HepG2 (cell line): ENCODE results near the gene SLCO6A1. TPM values are rescaled to one million over a fixed set of nuclear protein-coding genes. Genes with fewer than 3 reads are reported as not detected.

Source experiments
- ATAC-seq: fragments of 200-7000 bp; cut with Tn5 transposase; 3 replicates; pipeline ENCODE4 v1.9.1; 2020; ENCODE audit warnings: mild to moderate bottlenecking, moderate library complexity
- BruUV-seq: library from RNA; stranded (reverse); fragments of 400-500 nt; replicated peaks from 2 replicates; lab custom pipeline; 2021; lab: Mats Ljungman, UMichigan
- CTCF ChIA-PET: fragments of 300-600 bp; formaldehyde crosslinking; extraction: SDS; loops from one replicate; lab custom pipeline; 2021; ENCODE audit warnings: low total read pairs, inconsistent platforms, low intra/inter-chr PET ratio; lab: Yijun Ruan, JAX
- POLR2A ChIA-PET: fragments of 350-600 bp; sonication (Branson Sonifier 250); formaldehyde crosslinking; loops from one replicate; lab custom pipeline; 2020; ENCODE audit warnings: antibody characterized with exemption, inconsistent platforms; lab: Yijun Ruan, JAX
- DNase-seq: peaks from one replicate; pipeline ENCODE4 v3.0.0-alpha.2; 2015; ENCODE audit warnings: low spot score
- FAIRE-seq: peaks from 3 replicates; lab custom pipeline; 2011; peaks lifted over from hg19 to GRCh38; lab: Jason Lieb, UNC
- H2AFZ ChIP-seq: one replicate; pipeline ENCODE4 v1.6.1; 2011; ENCODE audit warnings: low read length, inconsistent platforms
- H3K27ac ChIP-seq: fragments of 300-600 bp; 3 replicates; pipeline ENCODE4 v1.8.0; 2011; ENCODE audit warnings: mixed run types, mild to moderate bottlenecking, mixed read lengths, low read length, inconsistent platforms; ENCODE audit not compliant: insufficient read depth; ENCODE audit errors: extremely low read length
- H3K27me3 ChIP-seq, 2 experiments: fragments of 200-600 bp in 1 of 2; 2 replicates in 1 of 2; 3 replicates in 1 of 2; pipeline versions ENCODE4 v1.6.0 to v1.8.0; 2011; ENCODE audit warnings: low read length in 2 of 2, mild to moderate bottlenecking in 2 of 2, moderate library complexity in 2 of 2, inconsistent platforms in 1 of 2; ENCODE audit not compliant: insufficient read depth in 2 of 2, control insufficient read depth in 1 of 2
- H3K36me3 ChIP-seq, 2 experiments: fragments of 200-600 bp in 1 of 2; replicated peaks in 1 of 2; 2 replicates in 1 of 2; 3 replicates in 1 of 2; pipeline versions ENCODE4 v1.5.1 to v1.8.0; 2011; ENCODE audit warnings: low read length in 2 of 2, inconsistent platforms in 1 of 2; ENCODE audit not compliant: insufficient read depth in 2 of 2, control insufficient read depth in 1 of 2
- H3K4me1 ChIP-seq: 2 replicates; pipeline ENCODE4 v1.5.1; 2012; ENCODE audit warnings: low read length, inconsistent platforms; ENCODE audit not compliant: insufficient read depth
- H3K4me2 ChIP-seq: 2 replicates; pipeline ENCODE4 v1.6.0; 2011; ENCODE audit warnings: low read depth, low read length, inconsistent platforms
- H3K4me3 ChIP-seq, 3 experiments: fragments of 200-600 bp in 1 of 3; sonication (generic), shearing (Covaris generic) in 1 of 3; replicated peaks in 1 of 3; 2 replicates each; pipeline ENCODE4 v1.5.1; 2011 to 2016; ENCODE audit warnings: low read length in 3 of 3, inconsistent platforms in 2 of 3, low read depth in 2 of 3, mild to moderate bottlenecking in 2 of 3, control low read depth in 1 of 3, mixed read lengths in 1 of 3; ENCODE audit not compliant: insufficient read depth in 1 of 3
- H3K79me2 ChIP-seq: one replicate; pipeline ENCODE4 v1.6.1; 2011; ENCODE audit warnings: low read length, inconsistent platforms; ENCODE audit not compliant: insufficient read depth
- H3K9ac ChIP-seq: 2 replicates; pipeline ENCODE4 v1.6.0; 2011; ENCODE audit warnings: mild to moderate bottlenecking, low read depth, low read length, inconsistent platforms; ENCODE audit not compliant: insufficient read depth
- H3K9me3 ChIP-seq: 2 replicates; pipeline ENCODE4 v1.5.1; 2012; ENCODE audit warnings: mild to moderate bottlenecking, low read length
- H4K20me1 ChIP-seq: 2 replicates; pipeline ENCODE4 v1.6.0; 2011; ENCODE audit warnings: inconsistent platforms, mild to moderate bottlenecking, low read length, moderate library complexity; ENCODE audit not compliant: insufficient read depth
- AGO1 ChIP-seq: fragments of 200-400 bp; formaldehyde crosslinking; IDR thresholded peaks from 2 replicates; pipeline ENCODE4 v1.6.1; 2017; ENCODE audit warnings: mild to moderate bottlenecking, low read depth, low read length, moderate library complexity; ENCODE audit not compliant: poor library complexity, severe bottlenecking
- CCDC6 ChIP-seq: sonication (generic); formaldehyde crosslinking; IDR thresholded peaks from 2 replicates; pipeline ENCODE4 v1.8.1; 2022; ENCODE audit warnings: mild to moderate bottlenecking, missing genetic modification reagents, moderate library complexity
- GTF2F1 ChIP-seq: fragments of 150-350 bp; IDR thresholded peaks from 2 replicates; pipeline ENCODE4 v1.6.1; 2014; ENCODE audit warnings: low read length
- HNF4A ChIP-seq: sonication (generic); formaldehyde crosslinking; IDR thresholded peaks from 2 replicates; pipeline ENCODE4 v1.4.0; 2020; ENCODE audit warnings: missing genetic modification reagents
- IKZF1 ChIP-seq: fragments of 450-650 bp; IDR thresholded peaks from 2 replicates; pipeline ENCODE4 v1.7.1; 2016
- MAFF ChIP-seq: IDR thresholded peaks from 2 replicates; pipeline ENCODE4 v1.6.1; 2011; ENCODE audit warnings: low read depth, low read length, improper control_type of control experiment
- MED8 ChIP-seq: sonication (generic); formaldehyde crosslinking; IDR thresholded peaks from 2 replicates; pipeline ENCODE4 v1.8.1; 2023; ENCODE audit warnings: mild to moderate bottlenecking, missing genetic modification reagents; ENCODE audit not compliant: insufficient replicate concordance
- MZF1 ChIP-seq: sonication (generic); formaldehyde crosslinking; IDR thresholded peaks from 2 replicates; pipeline ENCODE4 v1.8.1; 2023; ENCODE audit warnings: mild to moderate bottlenecking, missing genetic modification reagents, borderline replicate concordance
- RXRA ChIP-seq: sonication (generic); formaldehyde crosslinking; IDR thresholded peaks from 2 replicates; pipeline ENCODE4 v1.5.1; 2020; ENCODE audit warnings: missing genetic modification reagents
- SALL1 ChIP-seq: sonication (generic); formaldehyde crosslinking; IDR thresholded peaks from 2 replicates; pipeline ENCODE4 v1.8.0; 2022; ENCODE audit warnings: mild to moderate bottlenecking, missing genetic modification reagents
- STAG1 ChIP-seq: sonication (generic); formaldehyde crosslinking; IDR thresholded peaks from 2 replicates; pipeline ENCODE4 v1.4.0; 2020; ENCODE audit warnings: missing genetic modification reagents
- XRCC5 ChIP-seq: fragments of 200-400 bp; formaldehyde crosslinking; optimal IDR thresholded peaks from 2 replicates; pipeline ENCODE3; 2017; ENCODE audit warnings: mild to moderate bottlenecking, low read length
- ZMYM4 ChIP-seq: sonication (generic); formaldehyde crosslinking; IDR thresholded peaks from 2 replicates; pipeline ENCODE4 v1.8.1; 2023; ENCODE audit warnings: mild to moderate bottlenecking, missing genetic modification reagents
- ZNF264 ChIP-seq: sonication (generic); formaldehyde crosslinking; IDR thresholded peaks from 2 replicates; pipeline ENCODE4 v1.4.0; 2020; ENCODE audit warnings: missing genetic modification reagents
- ZNF446 ChIP-seq: sonication (generic); formaldehyde crosslinking; IDR thresholded peaks from 2 replicates; pipeline ENCODE4 v1.5.0; 2020; ENCODE audit warnings: mild to moderate bottlenecking, missing genetic modification reagents
- ZNF7 ChIP-seq: IDR thresholded peaks from 2 replicates; pipeline ENCODE4 v1.6.1; 2016; ENCODE audit warnings: missing biosample characterization, missing genetic modification reagents
- ZSCAN30 ChIP-seq: sonication (generic); formaldehyde crosslinking; IDR thresholded peaks from 2 replicates; pipeline ENCODE4 v1.5.0; 2020; ENCODE audit warnings: mild to moderate bottlenecking, missing genetic modification reagents
- WGBS: methylation state at CpG from one replicate; pipeline ENCODE4 v1.1.6; 2017; ENCODE audit warnings: low lambda C conversion rate; 5-methylcytosine and 5-hydroxymethylcytosine counted together
- in situ Hi-C: cut with HindIII; loops from 2 replicates; pipeline ENCODE4 v1.10.0; 2017; ENCODE audit warnings: low pct_unique_long_range_greater_than_20kb; ENCODE audit not compliant: extremely low pct_ligation_motif_present
- intact Hi-C: fragments of 100-400 bp; cut with micrococcal nuclease; formaldehyde crosslinking; loops from one replicate; pipeline ENCODE4 v1.10.0; 2022; ENCODE audit not compliant: unreplicated experiment
- polyA plus RNA-seq, 8 experiments: library from polyadenylated mRNA; depleted of rRNA in 3 of 8; stranded (reverse) in 7 of 8; unstranded in 1 of 8; fragments of >200 nt; fragmentation: Illumina TruSeq in 4 of 8; extraction: Trizol in 4 of 8; gene quantifications; 2 replicates each; pipeline versions ENCODE4 v1.2.1 to v1.2.3, GENCODE V29; 2011 to 2016; ENCODE audit warnings: low read depth in 4 of 8, missing spikeins in 1 of 8, mixed read lengths in 1 of 8; ENCODE audit not compliant: insufficient read depth in 1 of 8
- total RNA-seq, 5 experiments: library from RNA; depleted of rRNA; stranded (reverse); fragments of >200 nt; fragmentation: Illumina TruSeq; extraction: Trizol; gene quantifications; 2 replicates each; pipeline ENCODE4 v1.2.3, GENCODE V29; 2016; ENCODE audit warnings: low read depth in 1 of 5
- TF ChIP-seq, protein P1 (sequence below): IDR thresholded peaks from 2 replicates; pipeline ENCODE4 v1.6.1; 2012; ENCODE audit warnings: low read depth, low read length, improper control_type of control experiment
- TF ChIP-seq, protein P2 (sequence below): sonication (generic); IDR thresholded peaks from 2 replicates; pipeline ENCODE4 v1.6.1; 2016; ENCODE audit warnings: low read depth, borderline replicate concordance

SLCO6A1 gene
- total and polyA plus RNA-seq, 2 of the 13 experiments (the other 11 are each of a cell fraction or from before 2014, with no cell fraction given) = 0.31 to 0.48 TPM

DNA sequence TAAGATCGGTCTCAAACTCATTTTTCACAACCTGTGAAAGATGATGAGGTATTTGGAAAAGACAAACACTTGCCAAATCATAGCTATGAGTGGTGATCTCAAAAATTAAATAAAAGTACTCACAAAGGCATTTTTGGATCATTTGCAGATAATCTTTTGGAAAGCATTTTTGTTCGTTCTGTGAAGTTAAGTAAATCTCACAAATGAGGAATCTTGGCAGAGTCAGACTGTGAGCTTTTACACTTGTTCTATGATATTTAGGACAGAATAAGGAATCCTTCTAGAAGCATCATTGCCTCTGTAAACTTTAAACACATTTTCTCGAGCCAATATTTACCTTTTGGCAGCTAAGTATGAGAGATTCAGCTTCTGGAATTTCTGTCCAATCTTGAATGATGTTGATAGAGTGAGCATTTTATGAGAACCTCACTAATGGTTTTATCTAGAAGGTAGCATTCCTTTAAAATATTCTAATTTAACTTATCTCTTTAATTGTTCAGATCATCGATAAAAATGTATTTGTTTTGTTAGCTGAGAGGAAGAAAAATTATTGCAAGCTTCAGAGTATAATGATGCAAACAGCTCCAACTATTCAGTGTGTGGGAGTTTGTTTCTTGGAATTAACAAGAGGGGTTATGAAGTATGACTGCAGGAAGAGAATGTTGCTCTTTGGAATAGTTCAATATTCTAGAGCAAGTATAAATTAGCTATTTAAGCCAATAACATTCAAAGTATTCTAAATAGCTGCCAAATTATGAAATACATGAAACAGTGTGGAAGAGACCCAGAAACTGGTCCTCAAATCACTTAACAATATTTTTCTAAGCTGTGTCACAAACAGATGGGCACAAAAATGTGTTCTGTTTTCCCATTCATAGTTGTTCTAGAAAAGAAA is 48.6 kb upstream of the SLCO6A1 start:
- no peak for FAIRE-seq
- 2% methylated on average over 4 of the region's 4 CpGs for whole genome bisulfite sequencing

DNA sequence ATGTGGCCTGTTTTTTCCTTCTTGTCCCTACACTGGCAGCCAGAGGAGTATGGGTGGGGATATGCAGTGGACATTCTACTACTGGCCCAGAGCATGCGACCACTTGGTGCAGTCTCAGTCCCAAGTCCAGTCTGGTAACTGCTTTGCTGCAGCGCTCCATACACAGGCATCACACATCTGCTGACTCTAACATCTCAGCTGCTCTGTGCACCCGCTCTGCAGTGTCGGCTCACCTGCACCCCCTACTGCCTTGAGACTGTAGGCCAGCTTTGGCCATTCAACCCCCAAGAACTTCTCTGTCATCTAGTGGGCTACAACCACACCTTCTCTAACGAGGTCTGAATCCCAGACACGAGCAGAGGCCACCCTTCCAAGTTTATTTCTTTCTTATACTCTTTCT is 46.4 kb upstream of the SLCO6A1 start:
- H3K9me3 ChIP-seq = no peaks in the 10 kb centered on the region
- peak; percentile 100 for ATAC-seq
- DNase-seq = peak; percentile 35
- no peaks in the 10 kb centered on the region for H3K27me3 ChIP-seq
- intact Hi-C loops (no loop called here), in situ Hi-C loops (no loop called here)
- no peak overlapping the region for H2AFZ ChIP-seq
- BruUV-seq = no TSS peak
- H3K4me2 ChIP-seq = no peak overlapping the region
- no peak overlapping the region for H3K9ac ChIP-seq
- H4K20me1 ChIP-seq = no peaks in the 10 kb centered on the region
- H3K4me3 ChIP-seq = no peak overlapping the region
- 0% methylated on average over 6 of the region's 6 CpGs for WGBS
- H3K4me1 ChIP-seq = no peaks in the 10 kb centered on the region
- no peaks in the 10 kb centered on the region for H3K79me2 ChIP-seq
- POLR2A ChIA-PET = no interaction called here
- FAIRE-seq = peak; percentile 60
- H3K27ac ChIP-seq = no peak overlapping the region
- H3K36me3 ChIP-seq = no peaks in the 10 kb centered on the region
- CTCF ChIA-PET = interaction anchor here (1.5 kb wide), 1 partner anchor 95 kb away, joined by 3 read pairs; no protein-coding TSS in a partner anchor
- TF ChIP-seq GTF2F1 (no peak), ZNF446 (no peak), HNF4A (peak; percentile 36; the same call in 1 of the 2 replicates), CCDC6 (CRISPR knock-in tag) (no peak), MZF1 (CRISPR knock-in tag) (0 out of 2 replicates have a peak, but pooled peaks have one; percentile 34), XRCC5 (peak; percentile 40), ZNF7 (peak; percentile 95), ZMYM4 (CRISPR knock-in tag) (0 out of 2 replicates have a peak, but pooled peaks have one; percentile 15), SALL1 (CRISPR knock-in tag) (0 out of 2 replicates have a peak, but pooled peaks have one; percentile 25), MAFF (peak; percentile 49; the same call in 1 of the 2 replicates), STAG1 (CRISPR knock-in tag) (peak; percentile 63), ZNF264 (CRISPR knock-in tag) (no peak), RXRA (CRISPR knock-in tag) (no peak), IKZF1 (no peak)
- TF ChIP-seq, protein P1, sequence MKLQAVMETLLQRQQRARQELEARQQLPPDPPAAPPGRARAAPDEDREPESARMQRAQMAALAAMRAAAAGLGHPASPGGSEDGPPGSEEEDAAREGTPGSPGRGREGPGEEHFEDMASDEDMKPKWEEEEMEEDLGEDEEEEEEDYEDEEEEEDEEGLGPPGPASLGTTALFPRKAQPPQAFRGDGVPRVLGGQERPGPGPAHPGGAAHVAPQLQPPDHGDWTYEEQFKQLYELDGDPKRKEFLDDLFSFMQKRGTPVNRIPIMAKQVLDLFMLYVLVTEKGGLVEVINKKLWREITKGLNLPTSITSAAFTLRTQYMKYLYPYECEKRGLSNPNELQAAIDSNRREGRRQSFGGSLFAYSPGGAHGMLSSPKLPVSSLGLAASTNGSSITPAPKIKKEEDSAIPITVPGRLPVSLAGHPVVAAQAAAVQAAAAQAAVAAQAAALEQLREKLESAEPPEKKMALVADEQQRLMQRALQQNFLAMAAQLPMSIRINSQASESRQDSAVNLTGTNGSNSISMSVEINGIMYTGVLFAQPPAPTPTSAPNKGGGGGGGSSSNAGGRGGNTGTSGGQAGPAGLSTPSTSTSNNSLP = no peak
- TF ChIP-seq, protein P2, sequence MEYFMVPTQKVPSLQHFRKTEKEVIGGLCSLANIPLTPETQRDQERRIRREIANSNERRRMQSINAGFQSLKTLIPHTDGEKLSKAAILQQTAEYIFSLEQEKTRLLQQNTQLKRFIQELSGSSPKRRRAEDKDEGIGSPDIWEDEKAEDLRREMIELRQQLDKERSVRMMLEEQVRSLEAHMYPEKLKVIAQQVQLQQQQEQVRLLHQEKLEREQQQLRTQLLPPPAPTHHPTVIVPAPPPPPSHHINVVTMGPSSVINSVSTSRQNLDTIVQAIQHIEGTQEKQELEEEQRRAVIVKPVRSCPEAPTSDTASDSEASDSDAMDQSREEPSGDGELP = peak; percentile 44; the same call in 1 of the 2 replicates

More for the DNA sequence above, 48.6 kb upstream of the SLCO6A1 start:
- Histone ChIP-seq H3K4me1 (no peaks in the 10 kb centered on the region), H3K27me3 (no peaks in the 10 kb centered on the region), H3K4me3 (no peak overlapping the region), H4K20me1 (no peaks in the 10 kb centered on the region), H3K79me2 (no peaks in the 10 kb centered on the region), H3K27ac (no peak overlapping the region), H3K9ac (no peak overlapping the region), H3K4me2 (no peak overlapping the region), H3K36me3 (no peaks in the 10 kb centered on the region)
- intact Hi-C loops (no loop called here), in situ Hi-C loops (no loop called here)
- POLR2A ChIA-PET = no interaction called here
- DNase-seq (no peak), ATAC-seq (no peak)
- BruUV-seq = no TSS peak
- no peak for TF ChIP-seq AGO1
- no peak for TF ChIP-seq MED8
- no peak for TF ChIP-seq ZSCAN30 (CRISPR knock-in tag)
- TF ChIP-seq, all 625 proteins: peak for 0
- no peaks in the 10 kb centered on the region for H3K9me3 ChIP-seq
- no peak overlapping the region for H2AFZ ChIP-seq
- CTCF ChIA-PET = no interaction called here
